Naive B cell (primary cell): ENCODE measurements around the gene FTH1. TPM values are rescaled to one million over a fixed set of nuclear protein-coding genes. Genes with fewer than 3 reads are reported as not detected.
A peak's percentile ranks its signal among the peaks of the same experiment; 100 is the strongest.

Source experiments
- ATAC-seq, 2 donors: fragments of 150-1000 bp; cut with Tn5 transposase; 2 replicates each; pipeline ENCODE4 v1.10.0; 2021; ENCODE audit warnings: low read depth in 2 of 2, mild to moderate bottlenecking in 2 of 2, moderate library complexity in 2 of 2
- DNase-seq: peaks from one replicate; pipeline ENCODE4 v3.0.0; 2022
- H3K27ac Mint-ChIP-seq, 6 donors: one replicate each; pipeline ENCODE4 v1.8.0; 2020 to 2022; ENCODE audit warnings: mild to moderate bottlenecking in 6 of 6, mixed read lengths in 6 of 6, moderate library complexity in 5 of 6, inconsistent platforms in 2 of 6
- H3K27me3 Mint-ChIP-seq, 3 donors: one replicate each; pipeline ENCODE4 v1.8.0; 2021 to 2022; ENCODE audit warnings: mixed read lengths in 3 of 3, mild to moderate bottlenecking in 1 of 3
- H3K36me3 Mint-ChIP-seq, 2 donors: one replicate each; pipeline ENCODE4 v1.8.0; 2020 to 2022; ENCODE audit warnings: mixed read lengths in 2 of 2, inconsistent platforms in 1 of 2, mild to moderate bottlenecking in 1 of 2
- H3K4me1 Mint-ChIP-seq, 3 donors: one replicate each; pipeline ENCODE4 v1.8.0; 2020 to 2022; ENCODE audit warnings: mixed read lengths in 3 of 3, inconsistent platforms in 1 of 3, mild to moderate bottlenecking in 1 of 3, moderate library complexity in 1 of 3
- H3K4me3 Mint-ChIP-seq, 8 donors: one replicate each; pipeline ENCODE4 v1.8.0; 2020 to 2022; ENCODE audit warnings: mild to moderate bottlenecking in 8 of 8, mixed read lengths in 8 of 8, moderate library complexity in 8 of 8, inconsistent platforms in 2 of 8
- H3K9me3 Mint-ChIP-seq, 7 donors: one replicate each; pipeline ENCODE4 v1.8.0; 2020 to 2022; ENCODE audit warnings: mixed read lengths in 7 of 7, mild to moderate bottlenecking in 5 of 7, inconsistent platforms in 2 of 7, moderate library complexity in 1 of 7
- polyA plus RNA-seq, 6 donors: library from polyadenylated mRNA; unstranded; fragments of 300-500 nt; fragmentation: Illumina TruSeq; gene quantifications; one replicate each; pipeline ENCODE4 v1.2.3, GENCODE V29; 2021; ENCODE audit warnings: low read depth in 6 of 6

FTH1 gene
- polyA plus RNA-seq, 6 donors from 2014 or later: 4,039 to 5,068 (median 4,261) TPM

GRCh38 chr11:61947486-61948210, 19.8 kb downstream of the FTH1 start:
- peak; percentile 76 to 85 for ATAC-seq
- peak overlapping the region in 4 of 6 donors; percentile 7 to 64 (median 22) for H3K27ac Mint-ChIP-seq
- peaks cover 0 to 13% (median 5%) of the 10 kb centered on the region in 3 donors for H3K27me3 Mint-ChIP-seq
- H3K4me3 Mint-ChIP-seq: no peak overlapping the region
- DNase-seq: peak; percentile 63
- peaks cover 8 to 11% (median 8%) of the 10 kb centered on the region in 3 donors for H3K4me1 Mint-ChIP-seq
- H3K9me3 Mint-ChIP-seq: no peaks in the 10 kb centered on the region
- H3K36me3 Mint-ChIP-seq: no peaks in the 10 kb centered on the region

GRCh38 chr11:61946894-61947293, 20.5 kb downstream of the FTH1 start:
- H3K9me3 Mint-ChIP-seq: no peaks in the 10 kb centered on the region
- DNase-seq (no peak), ATAC-seq (no peak)
- no peaks in the 10 kb centered on the region for H3K36me3 Mint-ChIP-seq
- H3K27ac Mint-ChIP-seq: peak overlapping the region in 1 of 6 donors; percentile 10
- no peak overlapping the region for H3K4me3 Mint-ChIP-seq
- peaks cover 8 to 11% (median 8%) of the 10 kb centered on the region in 3 donors for H3K4me1 Mint-ChIP-seq
- peaks cover 0 to 13% (median 2%) of the 10 kb centered on the region in 3 donors for H3K27me3 Mint-ChIP-seq

- H3K4me3 Mint-ChIP-seq: no peak overlapping the region
- DNase-seq (no peak), ATAC-seq (no peak)
- no peak overlapping the region for H3K27ac Mint-ChIP-seq
- H3K27me3 Mint-ChIP-seq: peaks cover 0 to 7% (median 0%) of the 10 kb centered on the region in 3 donors
- no peaks in the 10 kb centered on the region for H3K9me3 Mint-ChIP-seq
- no peaks in the 10 kb centered on the region for H3K36me3 Mint-ChIP-seq
- peaks cover 8 to 11% (median 8%) of the 10 kb centered on the region in 3 donors for H3K4me1 Mint-ChIP-seq
These were observed 22.2 kb downstream of the FTH1 start for GRCh38 chr11:61945191-61945590.

- DNase-seq (no peak), ATAC-seq (no peak)
- H3K9me3 Mint-ChIP-seq: peaks cover 5 to 27% (median 17%) of the 10 kb centered on the region in 7 donors
- no peak overlapping the region for H3K27ac Mint-ChIP-seq
- no peak overlapping the region for H3K4me3 Mint-ChIP-seq
- H3K36me3 Mint-ChIP-seq: peaks cover 6 to 23% of the 10 kb centered on the region in 2 donors
- peaks cover 4 to 32% (median 24%) of the 10 kb centered on the region in 3 donors for H3K27me3 Mint-ChIP-seq
- no peaks in the 10 kb centered on the region for H3K4me1 Mint-ChIP-seq
These were observed 27.0 kb downstream of the FTH1 start for GRCh38 chr11:61940466-61940865.

- ATAC-seq (no peak), DNase-seq (no peak)
- H3K36me3 Mint-ChIP-seq: peaks cover 11 to 32% of the 10 kb centered on the region in 2 donors
- peaks cover 19 to 50% (median 50%) of the 10 kb centered on the region in 3 donors for H3K27me3 Mint-ChIP-seq
- H3K4me3 Mint-ChIP-seq: no peak overlapping the region
- H3K9me3 Mint-ChIP-seq: peaks cover 7 to 45% (median 23%) of the 10 kb centered on the region in 7 donors
- peak overlapping the region in 2 of 6 donors; percentile 29 to 63 for H3K27ac Mint-ChIP-seq
- no peaks in the 10 kb centered on the region for H3K4me1 Mint-ChIP-seq
These were observed 31.6 kb downstream of the FTH1 start for GRCh38 chr11:61935861-61936260.

- no peak for ATAC-seq
- H3K4me1 Mint-ChIP-seq: no peaks in the 10 kb centered on the region
These were observed 36.5 kb downstream of the FTH1 start for GRCh38 chr11:61930933-61931332.

GRCh38 chr11:61928606-61929005, 38.8 kb downstream of the FTH1 start:
- H3K27ac Mint-ChIP-seq: no peak overlapping the region
- H3K4me3 Mint-ChIP-seq: peak overlapping the region in 1 of 8 donors; percentile 15
- H3K4me1 Mint-ChIP-seq: no peaks in the 10 kb centered on the region
- ATAC-seq: no peak
- DNase-seq: no peak
- peaks cover 5 to 9% of the 10 kb centered on the region in 2 donors for H3K36me3 Mint-ChIP-seq
- peaks cover 25 to 35% (median 27%) of the 10 kb centered on the region in 3 donors for H3K27me3 Mint-ChIP-seq
- H3K9me3 Mint-ChIP-seq: peaks cover 2 to 8% (median 6%) of the 10 kb centered on the region in 7 donors

More at GRCh38 chr11:61930933-61931332, 36.5 kb downstream of the FTH1 start:
- Mint-ChIP-seq H3K27me3 (peaks cover 22 to 42% (median 29%) of the 10 kb centered on the region in 3 donors), H3K27ac (no peak overlapping the region), H3K9me3 (peaks cover 3 to 22% (median 8%) of the 10 kb centered on the region in 7 donors), H3K36me3 (peaks cover 6 to 12% of the 10 kb centered on the region in 2 donors), H3K4me3 (no peak overlapping the region)
- DNase-seq: no peak

GRCh38 chr11:61927501-61927900, 39.9 kb downstream of the FTH1 start:
- no peaks in the 10 kb centered on the region for H3K36me3 Mint-ChIP-seq
- no peak for ATAC-seq
- H3K4me3 Mint-ChIP-seq: no peak overlapping the region
- no peak for DNase-seq
- peaks cover 0 to 4% (median 4%) of the 10 kb centered on the region in 3 donors for H3K4me1 Mint-ChIP-seq
- H3K27me3 Mint-ChIP-seq: peaks cover 15 to 32% (median 19%) of the 10 kb centered on the region in 3 donors
- H3K27ac Mint-ChIP-seq: peak overlapping the region in 2 of 6 donors; percentile 39 to 40
- peaks cover 0 to 1% (median 0%) of the 10 kb centered on the region in 7 donors for H3K9me3 Mint-ChIP-seq

GRCh38 chr11:61926235-61926634, 41.2 kb downstream of the FTH1 start:
- no peak overlapping the region for H3K4me3 Mint-ChIP-seq
- H3K36me3 Mint-ChIP-seq: no peaks in the 10 kb centered on the region
- no peak for ATAC-seq

GRCh38 chr11:61925736-61926135, 41.7 kb downstream of the FTH1 start:
- Mint-ChIP-seq H3K27ac (peak overlapping the region in 1 of 6 donors; percentile 34), H3K4me1 (peaks cover 0 to 5% (median 4%) of the 10 kb centered on the region in 3 donors), H3K4me3 (no peak overlapping the region), H3K36me3 (no peaks in the 10 kb centered on the region), H3K27me3 (peaks cover 19 to 34% (median 19%) of the 10 kb centered on the region in 3 donors), H3K9me3 (no peaks in the 10 kb centered on the region)
- DNase-seq: no peak
- no peak for ATAC-seq

More at GRCh38 chr11:61926235-61926634, 41.2 kb downstream of the FTH1 start:
- peaks cover 18 to 34% (median 21%) of the 10 kb centered on the region in 3 donors for H3K27me3 Mint-ChIP-seq
- H3K27ac Mint-ChIP-seq: no peak overlapping the region
- DNase-seq: no peak
- no peaks in the 10 kb centered on the region for H3K9me3 Mint-ChIP-seq
- peaks cover 0 to 5% (median 4%) of the 10 kb centered on the region in 3 donors for H3K4me1 Mint-ChIP-seq

- no peak for ATAC-seq
- H3K4me1 Mint-ChIP-seq: peaks cover 0 to 15% (median 5%) of the 10 kb centered on the region in 3 donors
- H3K27me3 Mint-ChIP-seq: peaks cover 22 to 49% (median 34%) of the 10 kb centered on the region in 3 donors
- H3K9me3 Mint-ChIP-seq: no peaks in the 10 kb centered on the region
- peak overlapping the region in 2 of 6 donors; percentile 53 to 58 for H3K27ac Mint-ChIP-seq
- no peak for DNase-seq
- no peak overlapping the region for H3K4me3 Mint-ChIP-seq
- no peaks in the 10 kb centered on the region for H3K36me3 Mint-ChIP-seq
These were observed 43.4 kb downstream of the FTH1 start for GRCh38 chr11:61924064-61924455.

GRCh38 chr11:61923166-61924063, 44.0 kb downstream of the FTH1 start:
- H3K36me3 Mint-ChIP-seq: peaks cover 0 to 2% of the 10 kb centered on the region in 2 donors
- H3K9me3 Mint-ChIP-seq: no peaks in the 10 kb centered on the region
- peak overlapping the region in 1 of 6 donors; percentile 52 for H3K27ac Mint-ChIP-seq
- peak in 1 of 2 donors; percentile 40 for ATAC-seq
- H3K4me1 Mint-ChIP-seq: peaks cover 2 to 17% (median 6%) of the 10 kb centered on the region in 3 donors
- H3K4me3 Mint-ChIP-seq: no peak overlapping the region
- no peak for DNase-seq
- peaks cover 28 to 55% (median 41%) of the 10 kb centered on the region in 3 donors for H3K27me3 Mint-ChIP-seq

GRCh38 chr11:61922539-61922938, 44.9 kb downstream of the FTH1 start:
- no peak overlapping the region for H3K4me3 Mint-ChIP-seq
- DNase-seq: no peak
- peak in 1 of 2 donors; percentile 59 for ATAC-seq
- peaks cover 34 to 58% (median 50%) of the 10 kb centered on the region in 3 donors for H3K27me3 Mint-ChIP-seq
- H3K9me3 Mint-ChIP-seq: no peaks in the 10 kb centered on the region
- peaks cover 0 to 11% of the 10 kb centered on the region in 2 donors for H3K36me3 Mint-ChIP-seq
- H3K4me1 Mint-ChIP-seq: peaks cover 11 to 26% (median 15%) of the 10 kb centered on the region in 3 donors
- H3K27ac Mint-ChIP-seq: no peak overlapping the region
